GM23248 (cell line): Measurements from ENCODE around the gene PLA2G5. TPM values are rescaled to one million over a fixed set of nuclear protein-coding genes. Genes with fewer than 3 reads are reported as not detected.

Experiments used
- DNase-seq: peaks from one replicate; pipeline ENCODE4 v3.0.0-alpha.2; 2015
- H2AFZ ChIP-seq: fragments of 200-600 bp; sonication (generic); 2 replicates; pipeline ENCODE4 v1.6.1; 2016; ENCODE audit warnings: antibody characterized with exemption
- H3F3A ChIP-seq: fragments of 200-600 bp; sonication (generic); 2 replicates; pipeline ENCODE4 v1.6.1; 2016; ENCODE audit warnings: mild to moderate bottlenecking, antibody characterized with exemption, mixed run types; ENCODE audit not compliant: insufficient read depth
- H3K27ac ChIP-seq: fragments of 200-600 bp; sonication (generic); 2 replicates; pipeline ENCODE4 v1.5.1; 2016; ENCODE audit warnings: mild to moderate bottlenecking
- H3K27me3 ChIP-seq: fragments of 200-600 bp; sonication (generic); replicated peaks from 2 replicates; pipeline ENCODE4 v1.6.1; 2016; ENCODE audit warnings: mild to moderate bottlenecking; ENCODE audit not compliant: insufficient read depth
- H3K36me3 ChIP-seq: fragments of 200-600 bp; sonication (generic); 2 replicates; pipeline ENCODE4 v1.6.1; 2016; ENCODE audit warnings: low read depth, mild to moderate bottlenecking
- H3K4me1 ChIP-seq: fragments of 200-600 bp; sonication (generic); 2 replicates; pipeline ENCODE4 v1.6.1; 2016; ENCODE audit warnings: mild to moderate bottlenecking; ENCODE audit not compliant: insufficient read depth
- H3K4me2 ChIP-seq: fragments of 200-600 bp; sonication (generic); one replicate; pipeline ENCODE4 v1.6.1; 2016; ENCODE audit warnings: mild to moderate bottlenecking; ENCODE audit not compliant: unreplicated experiment
- H3K4me3 ChIP-seq: fragments of 200-600 bp; sonication (generic); 2 replicates; pipeline ENCODE4 v1.5.1; 2016; ENCODE audit warnings: mild to moderate bottlenecking
- H3K79me2 ChIP-seq: fragments of 200-600 bp; sonication (generic); 2 replicates; pipeline ENCODE4 v1.6.1; 2016; ENCODE audit warnings: mild to moderate bottlenecking; ENCODE audit not compliant: insufficient read depth
- H3K9ac ChIP-seq: fragments of 200-600 bp; sonication (generic); 2 replicates; pipeline ENCODE4 v1.6.1; 2016; ENCODE audit warnings: mild to moderate bottlenecking
- H3K9me2 ChIP-seq: fragments of 200-600 bp; sonication (generic); 2 replicates; pipeline ENCODE4 v1.6.1; 2016; ENCODE audit warnings: mixed run types, mild to moderate bottlenecking, moderate library complexity; ENCODE audit not compliant: insufficient read depth
- H3K9me3 ChIP-seq: fragments of 200-600 bp; sonication (generic); one replicate; pipeline ENCODE4 v1.6.1; 2017; ENCODE audit warnings: low read depth
- H4K20me1 ChIP-seq: fragments of 200-600 bp; sonication (generic); 2 replicates; pipeline ENCODE4 v1.6.0; 2016; ENCODE audit not compliant: insufficient read depth
- EZH2 ChIP-seq: fragments of 200-600 bp; sonication (generic); IDR thresholded peaks from 2 replicates; pipeline ENCODE4 v1.6.1; 2018; ENCODE audit warnings: antibody characterized with exemption, mild to moderate bottlenecking; ENCODE audit not compliant: insufficient read depth, poor library complexity, severe bottlenecking
- EZH2phosphoT487 ChIP-seq: fragments of 200-600 bp; sonication (generic); IDR thresholded peaks from 2 replicates; pipeline ENCODE4 v1.6.1; 2018; ENCODE audit warnings: antibody characterized with exemption, moderate library complexity, mild to moderate bottlenecking, low read depth; ENCODE audit not compliant: insufficient read depth
- WGBS, 2 experiments: methylation state at CpG; one replicate each; pipeline ENCODE4 v1.1.6; 2015 to 2017; ENCODE audit warnings: low lambda C conversion rate in 2 of 2, low coverage in 1 of 2; ENCODE audit errors: missing lambda C conversion rate in 2 of 2; 5-methylcytosine and 5-hydroxymethylcytosine counted together
- in situ Hi-C: fragments of 300-500 bp; cut with MboI; formaldehyde crosslinking; loops from 2 replicates; pipeline ENCODE4 v1.15.0; 2020
- polyA plus RNA-seq: library from polyadenylated mRNA; unstranded; fragments of >200 nt; fragmentation: Nextera tagmentation; extraction: Ambion mirVana; gene quantifications from 2 replicates; pipeline ENCODE4 v1.2.1, GENCODE V29; 2016
- total RNA-seq: library from RNA; depleted of rRNA; stranded (reverse); fragments of >200 nt; shearing (Covaris generic); gene quantifications from 2 replicates; pipeline ENCODE4 v1.2.3, GENCODE V29; 2014

Gene PLA2G5
- total and polyA plus RNA-seq, 2 experiments from 2014 or later = 0.16 TPM; not detected in 1

GRCh38 chr1:20074725-20075171 is 4.8 kb downstream of the PLA2G5 start:
- H3K4me2 ChIP-seq = peak overlapping the region; percentile 82
- in situ Hi-C loops = no loop called here
- H3K9me3 ChIP-seq = no peaks in the 10 kb centered on the region
- H2AFZ ChIP-seq = peak overlapping the region; percentile 75
- peak overlapping the region; percentile 62 for H3K27ac ChIP-seq
- DNase-seq = peak; percentile 94
- WGBS, 2 experiments = 20 to 28% methylated on average over 8 of the region's 8 CpGs
- peaks cover 17% of the 10 kb centered on the region; the same call in 1 of the 2 replicates for H3F3A ChIP-seq
- no peaks in the 10 kb centered on the region for H3K27me3 ChIP-seq
- peak overlapping the region; percentile 53; the same call in 1 of the 2 replicates for H3K9ac ChIP-seq
- H4K20me1 ChIP-seq = no peaks in the 10 kb centered on the region
- H3K4me1 ChIP-seq = peaks cover 38% of the 10 kb centered on the region
- no peaks in the 10 kb centered on the region for H3K79me2 ChIP-seq
- H3K4me3 ChIP-seq = 0 out of 2 replicates have a peak overlapping the region, but pooled peaks have one; percentile 10
- no peaks in the 10 kb centered on the region for H3K36me3 ChIP-seq
- TF ChIP-seq EZH2 (no peak), EZH2phosphoT487 (no peak)
- H3K9me2 ChIP-seq = no peaks in the 10 kb centered on the region

GRCh38 chr1:20075345-20075744 is 5.4 kb downstream of the PLA2G5 start:
- H3K4me2 ChIP-seq = peak overlapping the region; percentile 82
- H2AFZ ChIP-seq = no peak overlapping the region
- H4K20me1 ChIP-seq = no peaks in the 10 kb centered on the region
- H3K4me1 ChIP-seq = peaks cover 33% of the 10 kb centered on the region
- H3F3A ChIP-seq = peaks cover 17% of the 10 kb centered on the region; the same call in 1 of the 2 replicates
- DNase-seq = peak; percentile 22
- 94 to 97% methylated on average over 2 of the region's 2 CpGs for WGBS, 2 experiments
- no peak overlapping the region for H3K4me3 ChIP-seq
- TF ChIP-seq EZH2 (no peak), EZH2phosphoT487 (no peak)
- no peak overlapping the region for H3K9ac ChIP-seq
- H3K27me3 ChIP-seq = no peaks in the 10 kb centered on the region
- H3K27ac ChIP-seq = no peak overlapping the region
- H3K9me3 ChIP-seq = no peaks in the 10 kb centered on the region
- no peaks in the 10 kb centered on the region for H3K36me3 ChIP-seq
- H3K79me2 ChIP-seq = no peaks in the 10 kb centered on the region
- H3K9me2 ChIP-seq = no peaks in the 10 kb centered on the region
- in situ Hi-C loops = no loop called here

- Histone ChIP-seq H3K27me3 (no peaks in the 10 kb centered on the region), H3K4me1 (peaks cover 33% of the 10 kb centered on the region), H3K9ac (no peak overlapping the region), H2AFZ (no peak overlapping the region), H3K79me2 (no peaks in the 10 kb centered on the region), H3K9me3 (no peaks in the 10 kb centered on the region), H3K36me3 (no peaks in the 10 kb centered on the region), H3F3A (peaks cover 17% of the 10 kb centered on the region; the same call in 1 of the 2 replicates), H3K4me3 (no peak overlapping the region), H3K4me2 (no peak overlapping the region), H4K20me1 (no peaks in the 10 kb centered on the region), H3K27ac (no peak overlapping the region), H3K9me2 (no peaks in the 10 kb centered on the region)
- in situ Hi-C loops = no loop called here
- TF ChIP-seq EZH2 = no peak
- no peak for TF ChIP-seq EZH2phosphoT487
- WGBS, 2 experiments = 88 to 91% methylated on average over 5 of the region's 5 CpGs
- no peak for DNase-seq
These were observed 6.2 kb downstream of the PLA2G5 start for GRCh38 chr1:20076223-20076622.

GRCh38 chr1:20076710-20077461 is 6.9 kb downstream of the PLA2G5 start:
- DNase-seq = no peak
- in situ Hi-C loops = no loop called here
- TF ChIP-seq EZH2 = no peak
- no peak for TF ChIP-seq EZH2phosphoT487
- Histone ChIP-seq H3K27ac (no peak overlapping the region), H3K9me2 (no peaks in the 10 kb centered on the region), H3K36me3 (no peaks in the 10 kb centered on the region), H3K27me3 (no peaks in the 10 kb centered on the region), H3K4me2 (no peak overlapping the region), H3F3A (peaks cover 17% of the 10 kb centered on the region; the same call in 1 of the 2 replicates), H3K9me3 (no peaks in the 10 kb centered on the region), H3K4me1 (peaks cover 33% of the 10 kb centered on the region), H3K9ac (no peak overlapping the region), H4K20me1 (no peaks in the 10 kb centered on the region), H3K4me3 (no peak overlapping the region), H3K79me2 (no peaks in the 10 kb centered on the region), H2AFZ (no peak overlapping the region)
- WGBS, 2 experiments = 87 to 88% methylated on average over 5 of the region's 5 CpGs
